SK-N-MC (cell line): ENCODE data around the gene TMEM259.

Source experiments
- EZH2 ChIP-seq: fragments of 200-600 bp; sonication (generic); IDR thresholded peaks from one replicate; pipeline ENCODE4 v1.6.1; 2017; ENCODE audit warnings: antibody characterized with exemption
- POLR2AphosphoS5 ChIP-seq: IDR thresholded peaks from 2 replicates; pipeline ENCODE4 v1.6.1; 2012; ENCODE audit warnings: mild to moderate bottlenecking, low read depth, low read length, borderline replicate concordance

DNA sequence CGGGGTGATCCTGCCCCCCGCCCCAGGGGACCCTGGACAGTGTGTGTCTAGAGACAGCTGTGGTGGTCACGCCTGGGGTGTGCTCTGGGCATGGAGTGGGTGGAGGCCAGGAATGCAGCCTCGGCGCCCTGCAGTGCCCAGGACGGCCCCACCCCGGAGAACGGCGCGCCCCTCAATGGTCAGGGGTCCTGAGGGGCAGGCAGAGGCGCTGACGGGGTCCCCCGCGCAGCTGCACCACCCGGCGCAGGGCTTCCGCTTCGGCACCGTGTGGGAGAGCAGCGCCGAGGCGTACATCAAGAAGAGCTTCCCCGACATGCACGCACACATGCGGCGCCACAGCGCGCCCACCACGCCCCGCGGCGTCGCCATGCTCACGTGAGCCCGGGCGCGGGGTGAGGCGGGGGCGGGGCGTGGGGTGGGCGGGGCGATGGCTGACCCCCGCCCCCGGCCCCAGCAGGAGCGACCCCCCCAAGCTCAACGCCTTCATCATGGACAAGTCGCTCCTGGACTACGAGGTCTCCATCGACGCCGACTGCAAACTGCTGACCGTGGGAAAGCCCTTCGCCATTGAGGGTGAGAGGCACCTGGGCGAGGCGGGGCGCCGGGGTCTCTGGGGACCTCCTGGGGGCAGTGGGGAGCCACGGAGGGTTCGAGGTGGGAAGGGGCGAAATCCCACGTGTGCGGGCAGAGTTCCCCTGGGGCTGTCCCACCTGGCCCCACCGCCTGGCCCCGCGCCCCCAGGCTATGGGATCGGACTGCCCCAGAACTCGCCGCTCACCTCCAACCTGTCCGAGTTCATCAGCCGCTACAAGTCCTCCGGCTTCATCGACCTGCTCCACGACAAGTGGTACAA, 13.3 kb downstream of the TMEM259 start:
- TF ChIP-seq EZH2 = no peak
- no peak for TF ChIP-seq POLR2AphosphoS5
